D721Med (cell line): Measurements from ENCODE around the gene TTC7B.

Source experiments
- DNase-seq: peaks from one replicate; pipeline ENCODE4 v3.0.0; 2011; ENCODE audit warnings: low spot score; ENCODE audit not compliant: insufficient read length
- FAIRE-seq: peaks from 2 replicates; lab custom pipeline; 2011; peaks lifted over from hg19 to GRCh38; lab: Jason Lieb, UNC
- CTCF ChIP-seq: IDR thresholded peaks from 2 replicates; pipeline ENCODE4 v1.5.1; 2012; ENCODE audit warnings: mild to moderate bottlenecking, control low read depth; ENCODE audit not compliant: insufficient read depth; ENCODE audit errors: missing control alignments

Gene TTC7B

GRCh38 chr14:90651271-90651804 is 164.9 kb downstream of the TTC7B start:
- DNase-seq (no peak), FAIRE-seq (no peak)

GRCh38 chr14:90649557-90650135 is 166.6 kb downstream of the TTC7B start:
- FAIRE-seq (no peak), DNase-seq (no peak)
- TF ChIP-seq CTCF = no peak

More at GRCh38 chr14:90651271-90651804, 164.9 kb downstream of the TTC7B start:
- no peak for TF ChIP-seq CTCF

GRCh38 chr14:90649083-90649482 is 167.1 kb downstream of the TTC7B start:
- DNase-seq = no peak
- no peak for TF ChIP-seq CTCF
- FAIRE-seq = no peak

GRCh38 chr14:90648421-90648820 is 167.8 kb downstream of the TTC7B start:
- no peak for TF ChIP-seq CTCF
- FAIRE-seq (no peak), DNase-seq (no peak)

- no peak for TF ChIP-seq CTCF
- DNase-seq = no peak
- FAIRE-seq = no peak
Observed at GRCh38 chr14:90647473-90648005, 168.7 kb downstream of the TTC7B start.

- no peak for TF ChIP-seq CTCF
- DNase-seq = no peak
- FAIRE-seq = no peak
Observed at GRCh38 chr14:90645842-90646443, 170.3 kb downstream of the TTC7B start.

- no peak for DNase-seq
Observed at GRCh38 chr14:90644882-90645281, 171.3 kb downstream of the TTC7B start.

More at GRCh38 chr14:90644882-90645281, 171.3 kb downstream of the TTC7B start:
- TF ChIP-seq CTCF = no peak
- no peak for FAIRE-seq
